B cell (primary cell): Measurements from ENCODE around the gene NRXN2.

Experiments
- EZH2 ChIP-seq: IDR thresholded peaks from 2 replicates; pipeline ENCODE4 v1.6.1; 2012; ENCODE audit warnings: borderline replicate concordance, low read depth, mild to moderate bottlenecking, moderate library complexity, low read length; ENCODE audit not compliant: insufficient read depth, poor library complexity, severe bottlenecking
- TF ChIP-seq, protein P1 (sequence below): fragments of 200-600 bp; IDR thresholded peaks from one replicate; pipeline ENCODE4 v1.8.0; 2022; ENCODE audit warnings: antibody characterized with exemption, mild to moderate bottlenecking

DNA sequence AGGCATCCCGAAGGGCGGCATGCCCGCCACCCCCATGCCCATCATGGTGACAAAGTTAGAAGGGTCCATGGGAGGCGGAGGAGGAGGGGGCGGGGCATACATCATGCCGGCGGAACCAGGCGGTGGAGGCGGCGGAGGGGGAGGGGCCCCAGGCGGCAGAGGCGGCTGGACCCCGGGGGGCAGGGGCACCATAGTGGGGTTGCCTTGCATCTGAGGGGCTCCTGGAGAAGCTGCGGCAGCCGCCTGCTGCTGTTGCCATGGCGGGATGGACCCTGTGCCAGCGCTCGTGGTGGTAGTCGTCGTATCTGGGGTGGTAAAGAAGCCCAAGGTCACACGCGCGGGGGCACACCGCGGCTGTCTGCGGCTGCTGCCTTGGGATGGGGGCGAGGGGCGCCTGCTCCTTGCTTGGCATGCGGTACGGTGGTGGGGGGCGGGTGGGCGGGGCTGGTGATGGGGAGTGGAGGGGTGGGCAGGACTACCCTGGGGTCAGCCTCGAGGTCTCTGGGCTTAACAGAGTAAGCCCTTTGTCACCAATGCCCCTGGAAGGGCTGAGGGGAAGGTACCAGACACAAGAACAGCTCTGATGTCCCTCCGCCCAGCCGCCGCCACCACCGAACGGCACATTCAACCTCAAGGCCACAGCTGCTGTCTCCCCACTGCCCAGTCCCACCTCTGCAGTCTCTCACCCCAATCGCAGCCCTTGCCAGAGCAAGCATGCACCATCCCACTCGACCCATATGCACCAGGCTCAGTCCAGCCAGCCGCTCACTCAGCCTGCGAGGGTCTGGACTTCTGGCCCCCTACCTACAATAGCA, 43.1 kb upstream of the NRXN2 start:
- TF ChIP-seq EZH2 = no peak
- TF ChIP-seq, protein P1, sequence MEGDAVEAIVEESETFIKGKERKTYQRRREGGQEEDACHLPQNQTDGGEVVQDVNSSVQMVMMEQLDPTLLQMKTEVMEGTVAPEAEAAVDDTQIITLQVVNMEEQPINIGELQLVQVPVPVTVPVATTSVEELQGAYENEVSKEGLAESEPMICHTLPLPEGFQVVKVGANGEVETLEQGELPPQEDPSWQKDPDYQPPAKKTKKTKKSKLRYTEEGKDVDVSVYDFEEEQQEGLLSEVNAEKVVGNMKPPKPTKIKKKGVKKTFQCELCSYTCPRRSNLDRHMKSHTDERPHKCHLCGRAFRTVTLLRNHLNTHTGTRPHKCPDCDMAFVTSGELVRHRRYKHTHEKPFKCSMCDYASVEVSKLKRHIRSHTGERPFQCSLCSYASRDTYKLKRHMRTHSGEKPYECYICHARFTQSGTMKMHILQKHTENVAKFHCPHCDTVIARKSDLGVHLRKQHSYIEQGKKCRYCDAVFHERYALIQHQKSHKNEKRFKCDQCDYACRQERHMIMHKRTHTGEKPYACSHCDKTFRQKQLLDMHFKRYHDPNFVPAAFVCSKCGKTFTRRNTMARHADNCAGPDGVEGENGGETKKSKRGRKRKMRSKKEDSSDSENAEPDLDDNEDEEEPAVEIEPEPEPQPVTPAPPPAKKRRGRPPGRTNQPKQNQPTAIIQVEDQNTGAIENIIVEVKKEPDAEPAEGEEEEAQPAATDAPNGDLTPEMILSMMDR = no peak
